GM20000 (cell line): ENCODE measurements around the gene SLC5A5.
A peak's percentile ranks its signal among the peaks of the same experiment; 100 is the strongest.

Experiments used
- DNase-seq: peaks from one replicate; pipeline ENCODE4 v3.0.0; 2012; ENCODE audit warnings: low spot score
- CTCF ChIP-seq: IDR thresholded peaks from 2 replicates; pipeline ENCODE4 v1.5.1; 2012; ENCODE audit warnings: mild to moderate bottlenecking, control low read depth; ENCODE audit errors: extremely low read depth, missing control alignments

Gene SLC5A5

DNA sequence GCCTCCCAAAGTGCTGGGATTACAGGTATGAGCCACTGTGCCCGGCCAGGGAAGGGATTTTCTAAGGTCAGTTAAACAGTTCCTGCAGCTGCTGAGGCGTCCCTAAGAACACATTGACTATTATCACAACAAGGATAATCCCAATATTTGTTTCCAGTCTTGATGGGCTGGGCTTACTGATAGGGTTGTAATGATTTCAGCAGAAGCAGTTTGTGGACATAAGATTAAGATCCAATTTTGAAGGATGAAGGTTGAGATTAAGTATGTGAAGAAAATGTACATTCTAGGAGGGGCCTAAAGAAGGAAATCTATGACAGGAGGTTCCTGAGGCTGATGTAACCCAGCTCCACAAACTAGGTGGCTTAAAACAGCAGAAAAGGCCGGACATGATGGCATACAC lies 50.4 kb downstream of the SLC5A5 start:
- no peak for DNase-seq
- no peak for TF ChIP-seq CTCF

DNA sequence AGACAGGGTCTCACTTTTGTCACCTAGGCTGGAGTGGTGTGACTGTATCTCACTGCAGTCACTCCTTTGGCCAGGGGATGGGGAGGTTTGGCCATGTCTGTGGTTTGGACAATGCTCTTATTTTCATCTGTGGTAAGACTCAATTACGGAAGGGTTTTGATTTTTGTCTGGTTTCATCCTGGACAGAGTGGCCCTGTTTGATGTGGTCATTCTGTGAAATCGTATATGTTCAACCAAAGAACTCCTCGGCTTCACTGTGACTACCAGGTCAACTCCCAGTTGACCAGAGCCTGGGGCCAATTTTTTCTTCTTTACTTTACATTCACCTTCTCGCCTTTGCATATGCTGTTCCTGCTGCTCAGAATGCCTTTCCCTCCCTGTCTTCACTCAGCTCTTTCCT lies 54.3 kb downstream of the SLC5A5 start:
- DNase-seq, result peak; percentile 33
- no peak for TF ChIP-seq CTCF

DNA sequence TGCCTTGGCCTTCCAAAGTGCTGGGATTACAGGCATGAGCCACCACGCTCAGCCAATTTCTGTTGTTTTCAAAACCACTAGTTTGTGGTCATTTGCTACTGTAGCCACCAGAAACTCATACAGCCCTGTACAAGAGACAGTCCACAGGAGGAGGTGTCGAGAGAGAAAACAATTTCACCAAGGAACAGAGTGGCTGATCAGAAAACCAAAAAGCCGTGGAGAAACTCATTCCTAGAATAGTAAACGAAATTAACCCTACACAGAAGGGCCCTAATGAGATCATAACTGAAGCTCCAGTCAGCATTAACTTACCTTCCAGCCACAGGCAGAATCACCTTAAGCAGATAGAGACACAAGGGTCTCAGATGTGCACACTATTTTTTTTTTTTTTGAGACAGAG lies 57.3 kb downstream of the SLC5A5 start:
- peak; percentile 72 for DNase-seq
- TF ChIP-seq CTCF, result no peak

DNA sequence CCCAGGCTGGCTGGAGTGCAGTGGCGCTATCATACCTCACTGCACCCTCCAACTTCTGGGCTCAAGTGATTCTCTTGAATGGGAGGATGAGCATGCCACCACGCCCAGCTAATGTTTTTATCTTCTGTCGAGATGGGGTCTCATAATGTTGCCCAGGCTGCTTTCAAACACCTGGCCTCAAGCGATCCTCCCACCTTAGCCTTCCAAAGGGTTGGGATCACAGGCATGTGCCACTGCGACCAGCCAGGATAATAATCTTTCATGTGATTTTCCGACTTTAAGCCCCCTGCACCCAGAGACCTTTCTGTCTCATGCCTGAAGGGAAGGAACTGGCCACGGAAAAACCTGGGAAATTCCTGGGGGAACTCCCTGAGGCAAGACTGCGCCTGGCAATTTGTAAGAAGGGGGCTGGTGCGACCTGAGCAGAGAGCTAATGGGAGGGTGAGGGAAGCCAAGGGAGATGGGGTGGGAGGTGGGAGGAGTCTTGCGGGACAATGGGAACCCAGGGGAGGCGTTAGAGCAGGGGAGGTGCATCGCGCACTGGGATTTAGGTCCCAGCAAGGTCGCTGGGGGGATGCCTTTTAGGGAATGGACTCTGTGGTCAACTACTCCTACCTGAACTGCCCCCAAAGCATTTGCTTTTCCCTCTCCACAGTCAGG lies 59.9 kb downstream of the SLC5A5 start:
- TF ChIP-seq CTCF, result no peak
- DNase-seq, result peak; percentile 23

GRCh38 chr19:17932485-17933338 lies 61.0 kb downstream of the SLC5A5 start, which contains the start of gene CCDC124:
CCDC124 (plus strand) TSS chr19:17933015; CDS start chr19:17936421, 3,406 bp downstream.
- DNase-seq, result peak; percentile 93

DNA sequence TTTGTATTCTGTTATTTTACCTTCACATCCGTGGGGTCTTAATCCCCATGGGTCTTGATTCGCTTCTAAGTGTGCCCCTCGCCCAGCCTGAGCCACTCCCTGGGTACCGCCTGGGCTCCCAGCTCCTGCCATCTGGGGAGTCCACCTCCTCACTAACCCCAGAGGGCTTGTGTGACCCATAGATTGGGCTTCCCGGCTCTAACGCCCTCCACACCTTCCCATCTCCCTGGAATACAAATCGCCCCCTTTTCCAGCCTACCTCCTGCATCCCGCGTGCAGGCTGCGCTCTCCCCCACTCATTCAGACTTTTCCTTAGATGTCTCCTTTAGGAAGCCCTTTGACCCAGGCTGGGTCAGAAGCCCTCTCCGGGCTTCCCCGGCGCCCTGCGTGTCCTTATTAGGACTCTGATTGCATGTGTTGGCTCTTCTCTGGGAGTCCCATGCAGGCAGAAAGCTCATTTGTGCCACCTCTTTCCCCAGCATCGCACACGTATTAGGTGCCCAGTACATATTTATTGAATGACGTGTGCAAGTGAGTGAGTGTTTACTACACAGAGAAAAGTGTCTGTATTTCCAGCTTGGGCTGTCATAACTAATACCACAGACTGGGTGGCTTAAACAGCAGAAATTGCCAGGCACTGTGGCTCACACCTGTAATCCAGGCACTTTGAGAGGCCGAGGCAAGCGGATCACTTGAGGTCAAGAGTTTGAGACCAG lies 61.8 kb downstream of the SLC5A5 start:
- peak; percentile 16 for DNase-seq
- TF ChIP-seq CTCF, result no peak

More at GRCh38 chr19:17932485-17933338, 61.0 kb downstream of the SLC5A5 start, which contains the start of gene CCDC124:
- peak; percentile 94 for TF ChIP-seq CTCF

GRCh38 chr19:17936379-17936778 lies 64.6 kb downstream of the SLC5A5 start:
- DNase-seq, result no peak
- no peak for TF ChIP-seq CTCF
